EH (cell line): ENCODE data around the gene RNF181.
"Not testable (repeated sequence)": the region's sequence is repeated elsewhere in the genome, so short reads cannot be mapped to it uniquely, and the experiment has no call there.

Experiments used
- DNase-seq: peaks from one replicate; pipeline ENCODE4 v3.0.0-alpha.2; 2015; ENCODE audit warnings: low read depth

The RNF181 gene

DNA sequence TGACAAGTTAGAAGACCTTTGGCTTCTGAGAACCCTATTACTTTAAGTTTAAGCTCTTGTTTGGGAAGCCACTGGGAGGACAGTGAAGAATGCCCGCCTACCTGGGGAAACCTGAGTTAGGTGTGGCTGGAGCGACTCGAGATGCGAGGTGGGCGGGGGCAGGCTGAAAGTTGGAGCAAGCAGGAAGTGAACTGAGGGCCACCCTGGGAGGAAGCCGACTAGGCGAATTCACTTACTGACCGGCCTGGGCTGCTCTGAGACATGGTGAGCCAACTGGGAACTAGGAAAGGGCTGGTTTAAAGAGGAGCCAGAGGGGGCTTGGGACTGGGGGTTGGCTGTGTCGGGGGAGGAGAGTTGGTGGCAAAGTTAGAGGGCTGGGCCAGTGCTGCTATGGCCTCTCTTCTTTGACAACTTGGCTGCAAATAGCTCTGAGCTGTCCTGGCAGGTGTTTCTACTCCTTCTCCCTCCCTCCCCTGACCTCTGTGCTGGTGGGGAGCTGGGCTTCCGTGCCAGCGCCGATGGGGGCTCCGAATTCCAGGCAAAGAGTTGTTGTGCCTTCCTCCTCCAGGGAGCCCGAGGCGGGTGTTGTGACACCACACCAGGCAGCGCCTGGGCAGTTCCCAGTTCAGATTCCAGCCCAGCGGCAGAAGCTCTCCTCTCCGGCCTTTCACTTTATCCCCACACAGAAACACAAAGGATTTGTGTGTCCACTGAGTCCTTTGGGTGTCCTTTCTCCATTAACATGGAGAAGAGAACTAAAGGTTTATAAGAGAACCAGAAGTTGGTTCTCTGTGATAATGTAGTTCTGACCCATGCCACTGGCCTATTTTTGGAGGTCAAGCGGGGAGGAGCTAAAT lies 17.9 kb upstream of the RNF181 start, which contains the start of gene VAMP8:
Gene VAMP8 (plus strand): TSS at position 201 of the 857 bp plus-strand sequence. CDS start 61 bp downstream, at position 262.
- DNase-seq: no peak

GRCh38 chr2:85578243-85579180 lies 17.0 kb upstream of the RNF181 start:
- DNase-seq: no peak

DNA sequence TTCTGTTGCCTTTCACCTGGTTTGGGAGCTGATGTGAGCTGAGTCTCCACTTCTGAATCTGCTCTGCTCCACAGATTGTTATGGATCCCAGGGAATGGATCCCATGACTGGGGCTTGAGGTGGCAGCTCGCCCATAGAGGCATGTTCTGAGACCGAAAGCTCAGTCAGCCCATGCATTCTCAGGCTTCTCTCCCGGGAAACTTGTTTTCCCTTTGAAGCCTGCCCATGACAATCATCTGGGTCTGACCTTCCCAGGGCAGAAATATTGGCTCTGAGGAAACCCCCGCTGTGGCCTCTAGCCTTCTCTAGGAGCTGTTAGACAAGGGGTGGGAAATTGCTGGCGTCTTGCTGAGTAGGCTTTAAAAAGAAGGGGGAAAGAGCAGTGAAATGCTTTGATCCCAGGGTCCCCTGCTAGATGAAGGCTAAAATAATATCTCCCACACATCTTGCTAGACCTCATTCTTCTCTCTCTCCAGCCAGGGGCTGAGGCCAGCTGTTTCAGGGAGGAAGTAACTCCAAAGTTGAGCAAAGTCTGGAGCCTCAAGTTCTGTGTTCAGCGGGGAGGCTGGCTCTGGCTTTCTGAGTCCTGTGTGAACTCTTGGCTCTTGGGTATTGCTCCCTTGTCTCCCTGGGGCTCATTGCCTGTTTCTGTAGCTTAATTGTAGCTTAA lies 16.1 kb upstream of the RNF181 start:
- no peak for DNase-seq

- DNase-seq: no peak
Measured at GRCh38 chr2:85580206-85580605, 15.3 kb upstream of the RNF181 start.

DNA sequence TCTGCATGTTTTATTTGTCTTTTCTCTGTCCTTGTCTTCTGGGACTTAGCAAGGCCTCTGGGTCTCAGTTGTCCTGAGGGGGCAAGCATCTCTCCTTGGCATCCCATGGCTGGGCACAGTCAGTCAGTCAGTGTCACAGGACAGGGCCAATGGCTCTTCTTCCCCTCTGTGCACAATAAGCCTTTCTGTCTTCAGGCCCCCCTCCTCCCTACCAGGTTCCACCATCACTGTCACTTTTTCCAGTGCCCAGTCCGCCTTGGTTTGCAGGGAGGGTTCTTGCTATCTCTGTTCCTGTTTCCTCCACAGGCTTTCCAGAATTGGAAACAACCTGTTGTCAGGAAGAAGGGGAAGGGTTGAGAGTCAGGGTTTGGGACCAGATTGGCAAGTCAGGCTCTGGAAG lies 13.1 kb upstream of the RNF181 start:
- no peak for DNase-seq

DNA sequence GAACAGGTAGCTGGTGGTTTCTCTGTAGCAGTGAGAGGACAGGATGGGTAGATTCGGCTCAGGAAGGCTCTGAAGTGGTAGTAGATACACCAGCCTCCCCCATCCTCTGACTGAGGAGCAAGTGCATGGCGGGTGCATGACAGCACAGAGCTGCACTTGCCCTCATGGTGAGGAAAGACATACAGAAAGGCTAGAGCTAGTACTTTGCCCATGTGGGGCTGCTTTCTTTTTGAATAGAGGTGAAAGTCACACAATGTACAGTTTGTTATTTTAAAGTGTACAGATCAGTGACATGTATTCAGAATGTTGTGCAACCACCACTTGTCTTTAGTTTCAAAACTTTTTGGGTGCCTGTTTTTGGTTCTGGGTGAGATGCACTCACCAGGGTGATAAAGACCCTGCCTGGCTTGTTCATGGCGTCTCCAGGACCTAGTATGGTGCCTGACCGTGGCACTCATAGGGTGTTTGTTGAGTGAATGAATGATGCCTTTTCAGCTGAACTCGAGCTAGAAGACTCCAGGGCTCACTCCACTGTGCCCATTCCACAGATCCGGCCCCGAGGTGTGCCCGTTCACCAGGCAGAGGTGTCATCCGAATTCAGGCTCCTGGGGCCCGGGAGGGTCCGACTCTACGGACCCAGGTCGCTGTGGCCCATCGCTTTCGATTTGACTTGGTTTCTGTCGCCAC lies 11.7 kb upstream of the RNF181 start:
- no peak for DNase-seq

- peak; percentile 57 for DNase-seq
Measured at GRCh38 chr2:85584354-85584856, 11.1 kb upstream of the RNF181 start, which contains the start of gene VAMP5. TSS of gene VAMP5 (plus strand) at chr2:85584431. CDS start at chr2:85584491, 60 bp downstream.

- DNase-seq: peak; percentile 84
Measured at GRCh38 chr2:85584857-85585780, 10.4 kb upstream of the RNF181 start.

- peak; percentile 88 for DNase-seq
Measured at GRCh38 chr2:85585781-85586105, 9.8 kb upstream of the RNF181 start.

GRCh38 chr2:85588236-85588635 lies 7.3 kb upstream of the RNF181 start:
- no peak for DNase-seq

GRCh38 chr2:85588645-85589044 lies 6.9 kb upstream of the RNF181 start:
- DNase-seq: no peak

- DNase-seq: no peak
Measured at GRCh38 chr2:85589181-85589580, 6.4 kb upstream of the RNF181 start.

- DNase-seq: peak; percentile 95
Measured at GRCh38 chr2:85589982-85590791, 5.4 kb upstream of the RNF181 start.

- no peak for DNase-seq
Measured at GRCh38 chr2:85590950-85591349, 4.6 kb upstream of the RNF181 start.

GRCh38 chr2:85591563-85591962 lies 4.0 kb upstream of the RNF181 start:
- DNase-seq: no peak

DNA sequence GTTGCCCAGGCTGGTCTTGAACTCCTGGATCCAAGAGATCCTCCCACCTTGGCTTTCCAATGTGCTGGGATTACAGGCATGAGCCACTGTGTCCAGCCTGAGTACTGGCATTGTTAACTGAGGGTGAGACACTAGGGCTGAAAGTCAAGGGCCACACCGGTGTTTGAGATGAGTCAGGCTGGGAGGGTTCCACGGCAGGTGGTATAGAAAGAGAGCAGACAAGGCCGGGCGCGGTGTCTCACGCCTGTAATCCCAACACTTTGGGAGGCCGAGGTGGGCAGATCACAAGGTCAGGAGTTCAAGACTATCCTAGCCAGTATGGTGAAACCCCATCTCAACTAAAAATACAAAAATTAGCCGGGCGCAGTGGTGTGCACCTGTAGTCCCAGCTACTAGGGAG lies 3.2 kb upstream of the RNF181 start:
- not testable (repeated sequence) for DNase-seq

DNA sequence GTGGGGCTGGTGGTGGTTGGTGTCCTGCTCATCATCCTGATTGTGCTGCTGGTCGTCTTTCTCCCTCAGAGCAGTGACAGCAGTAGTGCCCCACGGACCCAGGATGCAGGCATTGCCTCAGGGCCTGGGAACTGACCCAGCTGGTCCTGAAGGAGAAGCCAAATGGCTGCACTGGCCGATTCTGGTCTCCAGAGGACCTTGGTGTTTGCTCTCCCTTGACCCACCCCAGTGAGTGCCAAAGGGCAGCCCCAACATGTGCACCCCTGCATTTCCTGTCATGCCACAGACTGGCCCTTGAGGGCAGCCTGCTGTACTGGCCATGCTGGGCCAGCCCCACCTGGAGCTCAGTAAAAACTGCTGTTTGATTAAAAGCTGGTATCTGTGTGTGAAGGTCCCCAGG lies 2.5 kb upstream of the RNF181 start:
- DNase-seq: no peak

DNA sequence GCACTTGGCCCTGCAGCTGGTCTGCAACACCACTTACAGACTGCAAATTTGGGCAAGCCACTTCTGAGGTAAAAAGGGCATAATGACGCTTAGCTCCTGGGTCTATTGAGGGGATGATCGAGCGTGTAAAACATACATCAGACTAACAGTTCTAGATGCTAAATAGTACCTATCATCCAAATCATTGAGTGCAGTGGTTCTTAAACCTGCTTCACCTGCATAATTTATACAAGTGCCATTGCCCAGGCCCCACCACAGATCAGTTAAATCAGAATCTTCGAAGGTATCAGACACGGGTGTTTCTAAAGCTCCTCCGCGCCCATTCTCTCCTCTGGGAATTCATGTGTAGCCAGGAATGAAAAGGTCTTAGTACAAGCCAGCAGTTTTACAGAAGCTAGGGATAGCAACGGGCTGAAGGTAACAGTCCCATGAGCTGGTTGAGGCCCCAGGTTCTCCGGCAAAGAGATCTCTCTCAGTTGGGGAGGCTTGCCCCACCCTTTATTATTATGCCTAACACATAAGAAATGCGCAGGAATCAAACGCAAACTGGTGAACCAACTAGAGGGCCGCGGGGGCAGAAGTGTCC lies 737 bp upstream of the RNF181 start:
- no peak for DNase-seq

DNA sequence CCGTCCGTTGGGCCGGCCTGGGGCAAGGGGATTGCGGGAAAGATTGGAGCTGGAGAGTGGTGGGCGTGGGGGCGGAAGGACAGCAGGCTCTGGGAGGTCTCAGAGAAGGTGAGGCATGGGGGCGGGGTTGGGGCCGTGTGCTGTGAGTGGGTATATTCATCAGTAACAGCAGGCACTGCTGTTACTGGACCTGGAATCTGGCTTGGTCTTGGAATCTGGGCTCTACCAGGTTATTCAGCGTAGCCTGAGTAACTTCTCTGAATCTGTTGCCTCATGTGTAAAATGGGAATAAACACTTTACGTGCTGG lies 435 bp downstream of the RNF181 start:
- no peak for DNase-seq
